Thyroid gland (tissue), 4 donors: ENCODE results near the gene ABHD8.

Experiments used
- POLR2A ChIP-seq, 2 donors: fragments of 450-650 bp; IDR thresholded peaks; one replicate each; pipeline ENCODE4 v1.6.1; 2017; ENCODE audit warnings: antibody characterized with exemption in 2 of 2, mild to moderate bottlenecking in 2 of 2, moderate library complexity in 1 of 2
- TF ChIP-seq, protein P1 (sequence below), 6 experiments: fragments of 200-600 bp in 3 of 6; fragments of 450-650 bp in 3 of 6; sonication (generic) in 3 of 6; IDR thresholded peaks; one replicate each; pipeline ENCODE4 v1.5.1; 2016 to 2019; ENCODE audit warnings: antibody characterized with exemption in 6 of 6, mild to moderate bottlenecking in 2 of 6, inconsistent platforms in 1 of 6, moderate library complexity in 1 of 6

DNA sequence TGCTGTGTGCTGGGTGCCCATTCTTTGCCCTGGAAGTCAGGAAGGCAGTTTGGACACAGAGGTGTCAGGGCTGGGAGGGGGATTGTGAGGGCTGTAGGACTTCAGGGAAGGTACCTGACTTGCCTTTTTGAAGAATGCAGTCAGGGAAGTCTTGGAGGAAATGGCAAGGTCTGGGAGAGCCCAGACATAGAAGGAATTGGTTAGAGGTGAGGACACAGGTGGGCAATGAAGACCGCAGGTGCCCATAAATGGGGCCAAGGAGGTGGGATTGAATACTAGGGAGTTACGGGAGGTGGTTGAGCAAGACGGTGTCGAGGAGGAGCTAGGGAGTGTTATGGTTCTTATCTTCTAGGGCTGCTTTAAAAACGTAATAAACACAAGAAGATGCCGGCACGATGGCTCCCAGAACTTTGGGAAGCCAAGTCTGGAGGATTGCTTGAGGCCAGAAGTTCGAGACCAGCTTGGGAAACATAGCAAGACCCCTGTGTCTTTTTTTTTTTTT lies 4.7 kb upstream of the ABHD8 start:
- no peak for TF ChIP-seq POLR2A (IDR thresholded peaks at IDR 0.05)
- TF ChIP-seq, protein P1, sequence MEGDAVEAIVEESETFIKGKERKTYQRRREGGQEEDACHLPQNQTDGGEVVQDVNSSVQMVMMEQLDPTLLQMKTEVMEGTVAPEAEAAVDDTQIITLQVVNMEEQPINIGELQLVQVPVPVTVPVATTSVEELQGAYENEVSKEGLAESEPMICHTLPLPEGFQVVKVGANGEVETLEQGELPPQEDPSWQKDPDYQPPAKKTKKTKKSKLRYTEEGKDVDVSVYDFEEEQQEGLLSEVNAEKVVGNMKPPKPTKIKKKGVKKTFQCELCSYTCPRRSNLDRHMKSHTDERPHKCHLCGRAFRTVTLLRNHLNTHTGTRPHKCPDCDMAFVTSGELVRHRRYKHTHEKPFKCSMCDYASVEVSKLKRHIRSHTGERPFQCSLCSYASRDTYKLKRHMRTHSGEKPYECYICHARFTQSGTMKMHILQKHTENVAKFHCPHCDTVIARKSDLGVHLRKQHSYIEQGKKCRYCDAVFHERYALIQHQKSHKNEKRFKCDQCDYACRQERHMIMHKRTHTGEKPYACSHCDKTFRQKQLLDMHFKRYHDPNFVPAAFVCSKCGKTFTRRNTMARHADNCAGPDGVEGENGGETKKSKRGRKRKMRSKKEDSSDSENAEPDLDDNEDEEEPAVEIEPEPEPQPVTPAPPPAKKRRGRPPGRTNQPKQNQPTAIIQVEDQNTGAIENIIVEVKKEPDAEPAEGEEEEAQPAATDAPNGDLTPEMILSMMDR (IDR thresholded peaks at IDR 0.05): no peak
